ENCODE data around the gene TMEM255B.
"Not testable (repeated sequence)": the region's sequence is repeated elsewhere in the genome, so short reads cannot be mapped to it uniquely, and the experiment has no call there.

TMEM255B gene

GRCh38 chr13:113789167-113789566 is 30.1 kb downstream of the TMEM255B start:
- no peak overlapping the region for H3K27ac Mint-ChIP-seq
- no peaks in the 10 kb centered on the region for H3K36me3 Mint-ChIP-seq (ENCODE audit: low read depth)
- TF ChIP-seq CTCF (IDR thresholded peaks at IDR 0.05; ENCODE audit: unreplicated experiment in 3 of 3) = no peak
- H3K9me3 Mint-ChIP-seq = no peaks in the 10 kb centered on the region
- no peak overlapping the region for H3K4me3 Mint-ChIP-seq
- no peaks in the 10 kb centered on the region for H3K4me1 Mint-ChIP-seq
- H3K27me3 Mint-ChIP-seq (ENCODE audit: low read depth) = peaks cover 21% of the 10 kb centered on the region

DNA sequence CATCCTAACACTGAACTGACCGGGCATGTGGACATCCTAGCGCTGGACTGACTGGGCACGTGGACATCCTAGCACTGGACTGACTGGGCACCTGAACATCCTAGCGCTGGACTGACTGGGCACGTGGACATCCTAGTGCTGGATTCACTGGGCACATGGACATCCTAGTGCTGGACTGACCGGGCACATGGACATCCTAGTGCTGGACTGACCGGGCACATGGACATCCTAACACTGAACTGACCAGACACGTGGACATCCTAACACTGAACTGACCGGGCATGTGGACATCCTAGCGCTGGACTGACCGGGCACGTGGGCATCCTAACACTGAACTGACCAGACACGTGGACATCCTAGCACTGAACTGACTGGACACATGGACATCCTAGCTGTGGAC is 30.9 kb downstream of the TMEM255B start:
- peaks cover 14% of the 10 kb centered on the region for H3K27me3 Mint-ChIP-seq (ENCODE audit: low read depth)
- not testable (repeated sequence) for H3K4me1 Mint-ChIP-seq; H3K27ac Mint-ChIP-seq; H3K36me3 Mint-ChIP-seq (ENCODE audit: low read depth); H3K9me3 Mint-ChIP-seq; H3K4me3 Mint-ChIP-seq

DNA sequence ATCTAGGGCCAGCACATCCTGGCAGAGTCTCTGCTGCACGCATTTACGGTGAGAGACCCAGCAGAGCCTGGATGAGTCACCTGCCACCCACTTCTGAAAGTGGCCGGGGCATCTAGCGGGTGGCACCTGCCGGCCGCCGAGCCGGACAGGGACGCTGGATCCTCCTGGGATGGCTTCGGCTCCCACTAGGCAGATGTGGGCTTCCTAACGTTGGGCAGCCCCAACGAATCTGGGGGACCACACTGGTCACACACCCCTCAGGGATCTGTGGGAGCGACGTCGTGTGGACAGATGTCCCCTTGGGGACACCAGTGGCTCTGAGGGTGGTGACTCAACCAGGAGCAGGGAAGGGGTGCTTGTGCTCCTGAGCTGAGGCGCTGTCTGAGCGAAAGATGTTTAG is 32.2 kb downstream of the TMEM255B start:
- peaks cover 11% of the 10 kb centered on the region for H3K27me3 Mint-ChIP-seq (ENCODE audit: low read depth)

GRCh38 chr13:113791761-113792160 is 32.7 kb downstream of the TMEM255B start:
- Mint-ChIP-seq H3K4me3 (no peak overlapping the region), H3K27ac (no peak overlapping the region), H3K4me1 (no peaks in the 10 kb centered on the region), H3K27me3 (ENCODE audit: low read depth) (peaks cover 11% of the 10 kb centered on the region), H3K9me3 (no peaks in the 10 kb centered on the region), H3K36me3 (ENCODE audit: low read depth) (no peaks in the 10 kb centered on the region)
- TF ChIP-seq CTCF (IDR thresholded peaks at IDR 0.05; ENCODE audit: unreplicated experiment in 3 of 3) = no peak

More for the DNA sequence above, 32.2 kb downstream of the TMEM255B start:
- Mint-ChIP-seq H3K9me3 (no peaks in the 10 kb centered on the region), H3K4me3 (no peak overlapping the region), H3K36me3 (ENCODE audit: low read depth) (no peaks in the 10 kb centered on the region), H3K4me1 (no peaks in the 10 kb centered on the region), H3K27ac (no peak overlapping the region)
- TF ChIP-seq CTCF (IDR thresholded peaks at IDR 0.05; ENCODE audit: unreplicated experiment in 3 of 3) = no peak

DNA sequence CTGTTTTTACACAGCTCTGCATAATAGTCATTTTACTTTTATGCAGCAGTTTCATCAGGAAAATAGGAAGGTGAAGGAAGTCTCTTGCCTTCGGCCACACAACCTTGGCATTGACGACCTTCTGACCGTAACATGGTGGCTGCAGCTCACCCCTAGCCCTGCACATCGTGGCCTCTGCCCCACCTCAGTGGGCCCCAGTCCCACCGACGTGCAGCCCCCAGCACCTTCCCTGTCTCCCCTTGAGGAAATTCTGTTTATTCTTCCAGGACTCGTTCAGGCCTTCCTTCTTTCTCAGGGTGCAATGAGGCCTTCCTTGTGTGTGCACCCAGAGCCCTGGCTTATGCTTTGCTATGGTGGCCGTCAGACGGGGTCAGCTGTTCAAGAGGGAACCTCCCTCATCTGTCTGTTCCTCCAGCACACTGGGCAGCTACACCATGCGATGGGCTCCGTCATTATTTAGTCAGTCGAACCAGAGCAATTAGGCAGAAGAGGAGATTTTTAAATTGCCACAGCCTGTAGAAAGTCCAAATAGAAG is 33.3 kb downstream of the TMEM255B start:
- H3K4me3 Mint-ChIP-seq = no peak overlapping the region
- no peak for TF ChIP-seq CTCF (IDR thresholded peaks at IDR 0.05; ENCODE audit: unreplicated experiment in 3 of 3)
- H3K36me3 Mint-ChIP-seq (ENCODE audit: low read depth) = no peaks in the 10 kb centered on the region

DNA sequence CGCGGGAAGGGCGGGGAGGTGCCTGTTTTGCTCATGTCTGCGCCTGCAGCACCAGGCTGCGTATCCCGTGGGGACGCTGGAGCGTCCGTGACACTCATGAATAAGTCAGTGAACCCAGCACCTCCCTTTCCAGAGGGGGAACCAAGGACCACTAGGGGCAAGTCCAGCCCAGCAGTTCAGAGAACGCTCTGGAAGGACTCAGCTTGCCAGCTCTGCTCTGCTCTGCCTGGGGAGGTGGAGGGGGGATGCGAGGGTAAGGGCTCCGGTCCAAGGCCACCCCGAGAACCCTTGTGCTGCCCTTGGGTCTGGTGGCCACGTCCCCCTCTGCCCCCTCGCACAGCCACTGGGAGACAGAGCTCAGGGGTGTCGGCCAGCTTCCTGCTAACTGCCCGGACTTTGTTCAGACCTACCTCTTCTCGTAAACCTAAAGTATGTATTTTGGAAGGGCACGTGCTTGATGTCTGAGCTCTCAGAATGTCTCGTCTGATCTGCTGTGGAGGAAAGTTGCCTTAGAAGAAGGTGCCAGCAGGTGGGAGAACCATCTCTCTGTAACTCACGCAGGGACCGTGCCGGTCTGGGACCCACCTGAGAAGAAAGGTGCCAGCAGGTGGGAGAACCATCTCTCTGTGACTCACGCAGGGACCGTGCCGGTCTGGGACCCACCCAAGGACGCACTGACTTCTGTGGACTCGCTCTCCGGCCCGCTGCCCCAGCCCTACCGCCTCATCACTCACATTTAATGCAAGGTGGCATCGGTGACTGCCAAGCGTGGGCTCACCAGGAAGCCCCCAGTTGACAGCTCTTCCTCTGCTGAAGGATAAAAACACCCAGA is 34.1 kb downstream of the TMEM255B start:
- no peaks in the 10 kb centered on the region for H3K4me1 Mint-ChIP-seq
- no peaks in the 10 kb centered on the region for H3K9me3 Mint-ChIP-seq
- H3K4me3 Mint-ChIP-seq = no peak overlapping the region
- peaks cover 11% of the 10 kb centered on the region for H3K27me3 Mint-ChIP-seq (ENCODE audit: low read depth)
- no peak for TF ChIP-seq CTCF (IDR thresholded peaks at IDR 0.05; ENCODE audit: unreplicated experiment in 3 of 3)
- no peaks in the 10 kb centered on the region for H3K36me3 Mint-ChIP-seq (ENCODE audit: low read depth)
- H3K27ac Mint-ChIP-seq = no peak overlapping the region

More for the DNA sequence above, 33.3 kb downstream of the TMEM255B start:
- Mint-ChIP-seq H3K27me3 (ENCODE audit: low read depth) (peaks cover 11% of the 10 kb centered on the region), H3K4me1 (no peaks in the 10 kb centered on the region), H3K9me3 (no peaks in the 10 kb centered on the region), H3K27ac (no peak overlapping the region)

Measured in nephron (organoid).